Non-pigmented ciliary epithelial cell (primary cell): ENCODE results near the gene CCDC136.

Experiments used
- DNase-seq: peaks from one replicate; pipeline ENCODE4 v3.0.0-alpha.2; 2010; ENCODE audit warnings: low read depth

CCDC136 gene

DNA sequence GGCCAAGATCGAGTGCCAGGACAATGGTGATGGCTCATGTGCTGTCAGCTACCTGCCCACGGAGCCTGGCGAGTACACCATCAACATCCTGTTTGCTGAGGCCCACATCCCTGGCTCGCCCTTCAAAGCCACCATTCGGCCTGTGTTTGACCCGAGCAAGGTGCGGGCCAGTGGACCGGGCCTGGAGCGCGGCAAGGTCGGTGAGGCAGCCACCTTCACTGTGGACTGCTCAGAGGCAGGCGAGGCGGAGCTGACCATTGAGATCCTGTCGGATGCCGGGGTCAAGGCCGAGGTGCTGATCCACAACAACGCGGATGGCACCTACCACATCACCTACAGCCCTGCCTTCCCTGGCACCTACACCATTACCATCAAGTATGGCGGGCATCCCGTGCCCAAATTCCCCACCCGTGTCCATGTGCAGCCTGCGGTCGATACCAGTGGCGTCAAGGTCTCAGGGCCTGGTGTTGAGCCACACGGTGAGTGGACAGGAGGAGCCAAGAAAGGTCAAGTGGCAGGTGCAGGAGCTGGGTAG, 53.1 kb downstream of the CCDC136 start:
- no peak for DNase-seq

DNA sequence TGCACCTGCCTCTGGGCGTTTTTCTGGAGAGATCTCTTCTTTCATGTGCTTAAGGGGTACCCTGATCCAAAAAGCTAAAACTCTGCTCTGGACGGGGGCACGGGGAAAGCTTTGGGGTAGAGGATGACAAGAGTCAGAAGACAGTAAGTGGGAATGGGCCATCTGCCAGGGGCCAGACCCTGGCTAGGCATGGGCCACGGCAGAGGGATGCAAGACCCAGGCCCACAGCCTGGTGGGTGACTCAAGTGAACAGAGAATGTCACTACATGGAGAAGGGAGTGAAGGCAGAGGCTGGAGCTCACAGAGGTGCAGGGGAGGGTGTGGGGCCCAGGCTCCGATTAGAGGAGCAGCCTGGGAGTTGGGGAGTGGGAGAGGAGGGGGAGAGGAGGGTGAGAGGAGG, 53.7 kb downstream of the CCDC136 start:
- no peak for DNase-seq

DNA sequence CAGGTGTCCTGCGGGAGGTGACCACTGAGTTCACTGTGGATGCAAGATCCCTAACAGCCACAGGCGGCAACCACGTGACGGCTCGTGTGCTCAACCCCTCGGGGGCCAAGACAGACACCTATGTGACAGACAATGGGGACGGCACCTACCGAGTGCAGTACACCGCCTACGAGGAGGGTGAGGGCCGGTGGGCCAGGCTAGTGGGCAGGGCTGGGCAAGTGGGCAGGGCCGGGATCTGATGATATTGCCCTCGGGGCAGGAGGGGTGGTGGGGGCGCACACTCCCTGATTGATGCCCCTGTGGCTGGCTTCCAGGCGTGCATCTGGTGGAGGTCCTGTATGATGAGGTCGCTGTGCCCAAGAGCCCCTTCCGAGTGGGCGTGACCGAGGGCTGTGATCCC, 54.2 kb downstream of the CCDC136 start:
- no peak for DNase-seq

DNA sequence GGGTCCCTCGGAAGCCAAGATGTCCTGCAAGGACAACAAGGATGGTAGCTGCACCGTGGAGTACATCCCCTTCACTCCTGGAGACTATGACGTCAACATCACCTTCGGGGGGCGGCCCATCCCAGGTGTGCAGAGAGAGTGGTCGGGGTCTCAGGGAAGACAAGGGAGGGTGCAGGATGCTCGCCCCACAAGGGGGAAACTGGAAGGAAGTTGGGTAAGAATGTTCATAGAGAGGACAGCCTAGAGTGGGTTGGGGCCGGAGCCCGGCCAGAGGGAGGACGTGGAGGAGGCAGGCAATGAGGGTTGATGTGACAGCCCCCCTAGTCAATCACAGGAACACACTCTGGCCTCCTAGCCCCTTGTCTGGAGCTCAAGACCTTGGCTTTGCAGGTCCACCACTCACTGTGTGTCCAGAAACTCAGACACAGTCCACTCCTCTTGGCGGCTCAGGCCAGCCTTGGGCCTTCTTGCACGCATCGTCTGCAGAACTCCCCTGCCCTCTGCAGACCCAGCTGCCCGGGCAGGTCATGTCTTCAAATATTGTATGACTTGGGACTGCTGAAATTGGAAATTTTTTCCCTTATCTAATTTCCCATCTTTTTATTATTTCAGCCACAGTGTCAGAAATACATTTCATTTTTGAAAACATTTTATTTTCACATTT, 55.1 kb downstream of the CCDC136 start:
- no peak for DNase-seq

DNA sequence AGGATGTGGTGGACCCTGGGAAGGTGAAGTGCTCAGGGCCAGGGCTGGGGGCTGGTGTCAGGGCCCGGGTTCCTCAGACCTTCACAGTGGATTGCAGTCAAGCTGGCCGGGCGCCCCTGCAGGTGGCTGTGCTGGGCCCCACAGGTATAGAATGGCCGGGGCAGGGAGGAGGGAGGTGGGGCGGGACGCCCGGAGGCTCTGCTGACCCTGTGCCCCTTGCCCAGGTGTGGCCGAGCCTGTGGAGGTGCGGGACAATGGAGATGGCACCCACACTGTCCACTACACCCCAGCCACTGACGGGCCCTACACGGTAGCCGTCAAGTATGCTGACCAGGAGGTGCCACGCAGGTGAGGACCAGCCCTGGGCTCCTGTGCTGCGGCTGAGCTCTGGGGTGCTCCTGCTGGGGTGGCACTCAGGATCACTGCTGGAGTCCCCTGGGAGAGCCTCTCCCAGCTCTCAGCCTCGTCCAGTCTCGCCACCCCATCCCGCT, 56.0 kb downstream of the CCDC136 start:
- DNase-seq, result no peak

DNA sequence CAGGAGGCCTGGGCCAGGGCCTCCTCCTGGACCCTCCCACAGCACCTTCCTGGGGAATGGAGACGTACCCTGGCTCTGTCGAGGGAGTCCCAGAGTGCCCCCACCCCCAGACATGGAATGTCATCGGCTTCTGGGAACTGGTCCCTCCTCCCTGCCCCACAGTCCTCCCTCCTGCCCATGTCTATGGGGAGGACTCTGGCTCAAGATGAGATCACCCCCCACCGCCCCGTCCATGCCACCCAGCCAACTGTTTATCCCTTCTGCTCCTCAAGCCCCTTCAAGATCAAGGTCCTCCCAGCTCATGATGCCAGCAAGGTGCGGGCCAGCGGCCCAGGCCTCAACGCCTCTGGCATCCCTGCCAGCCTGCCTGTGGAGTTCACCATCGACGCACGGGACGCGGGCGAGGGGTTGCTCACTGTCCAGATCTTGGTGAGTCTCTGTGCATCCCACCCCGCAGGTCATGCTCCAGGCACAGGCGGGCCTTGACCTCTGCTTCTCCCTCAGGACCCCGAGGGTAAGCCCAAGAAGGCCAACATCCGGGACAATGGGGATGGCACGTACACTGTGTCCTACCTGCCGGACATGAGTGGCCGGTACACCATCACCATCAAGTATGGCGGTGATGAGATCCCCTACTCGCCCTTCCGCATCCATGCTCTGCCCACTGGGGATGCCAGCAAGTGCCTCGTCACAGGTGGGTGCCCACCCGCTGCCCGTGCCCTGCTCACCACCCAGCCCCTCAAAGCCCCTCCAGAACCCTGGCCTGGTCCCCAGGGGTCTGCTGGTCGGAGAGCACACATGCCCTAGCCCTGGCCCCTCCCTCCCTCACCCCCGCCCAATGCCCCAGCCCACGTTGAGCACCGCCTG, 56.8 kb downstream of the CCDC136 start:
- DNase-seq, result no peak

DNA sequence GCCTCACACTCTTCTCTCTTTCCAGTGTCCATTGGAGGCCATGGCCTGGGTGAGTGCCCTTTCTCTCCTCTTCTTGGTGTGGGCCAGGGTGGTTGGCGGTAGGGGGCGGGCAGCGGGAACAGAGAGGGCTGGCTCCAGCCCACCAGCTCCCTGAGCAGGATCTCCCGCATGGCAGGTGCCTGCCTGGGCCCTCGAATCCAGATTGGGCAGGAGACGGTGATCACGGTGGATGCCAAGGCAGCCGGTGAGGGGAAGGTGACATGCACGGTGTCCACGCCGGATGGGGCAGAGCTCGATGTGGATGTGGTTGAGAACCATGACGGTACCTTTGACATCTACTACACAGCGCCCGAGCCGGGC, 57.4 kb downstream of the CCDC136 start:
- DNase-seq, result no peak

DNA sequence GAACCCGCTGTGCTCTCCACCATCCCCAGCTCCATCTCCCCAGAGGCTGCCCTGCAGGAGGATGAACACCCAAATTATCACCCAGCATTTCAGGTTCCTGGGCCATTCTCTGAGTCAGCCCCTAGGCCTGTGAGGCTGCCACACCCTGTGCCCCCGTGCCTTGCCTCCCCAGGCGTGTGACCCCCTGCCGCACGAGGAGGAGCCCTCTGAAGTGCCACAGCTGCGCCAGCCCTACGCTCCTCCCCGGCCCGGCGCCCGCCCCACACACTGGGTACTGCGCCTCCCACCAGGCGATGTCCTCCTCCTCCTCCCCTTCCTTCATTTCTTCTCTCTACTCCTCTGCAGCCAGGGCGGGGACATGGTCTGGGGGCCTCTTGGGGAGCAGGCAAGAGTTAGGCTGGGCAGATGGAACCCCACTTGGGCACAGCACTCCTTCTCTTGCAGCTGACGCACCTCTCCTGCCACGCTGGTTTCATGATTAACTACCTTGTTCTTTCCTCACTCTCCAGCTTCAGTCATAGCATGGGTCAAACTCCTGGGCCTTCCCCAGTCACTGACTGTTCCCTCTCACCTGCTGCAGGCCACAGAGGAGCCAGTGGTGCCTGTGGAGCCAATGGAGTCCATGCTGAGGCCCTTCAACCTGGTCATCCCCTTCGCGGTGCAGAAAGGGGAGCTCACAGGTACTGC, 58.2 kb downstream of the CCDC136 start:
- no peak for DNase-seq

DNA sequence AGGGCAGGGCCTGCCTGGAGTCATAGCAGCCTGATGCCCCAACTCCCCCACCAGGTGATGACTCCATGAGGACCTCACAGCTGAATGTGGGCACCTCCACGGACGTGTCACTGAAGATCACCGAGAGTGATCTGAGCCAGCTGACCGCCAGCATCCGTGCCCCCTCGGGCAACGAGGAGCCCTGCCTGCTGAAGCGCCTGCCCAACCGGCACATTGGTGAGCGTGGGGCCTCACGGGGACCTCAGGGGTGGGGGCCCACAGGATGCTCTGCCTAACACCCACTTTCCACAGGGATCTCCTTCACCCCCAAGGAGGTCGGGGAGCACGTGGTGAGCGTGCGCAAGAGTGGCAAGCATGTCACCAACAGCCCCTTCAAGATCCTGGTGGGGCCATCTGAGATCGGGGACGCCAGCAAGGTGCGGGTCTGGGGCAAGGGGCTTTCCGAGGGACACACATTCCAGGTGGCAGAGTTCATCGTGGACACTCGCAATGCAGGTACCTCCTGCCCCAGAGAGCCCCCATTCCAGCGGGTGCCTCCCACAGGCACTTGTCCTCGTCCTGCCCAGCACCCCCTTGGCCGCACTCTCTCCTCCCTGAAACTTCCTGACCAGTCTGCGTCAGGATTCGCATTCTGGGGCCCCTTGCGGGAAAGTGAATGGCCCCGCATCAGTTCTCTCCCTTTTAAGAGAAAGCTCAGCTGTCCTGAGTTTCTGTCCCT, 60.9 kb downstream of the CCDC136 start:
- no peak for DNase-seq

DNA sequence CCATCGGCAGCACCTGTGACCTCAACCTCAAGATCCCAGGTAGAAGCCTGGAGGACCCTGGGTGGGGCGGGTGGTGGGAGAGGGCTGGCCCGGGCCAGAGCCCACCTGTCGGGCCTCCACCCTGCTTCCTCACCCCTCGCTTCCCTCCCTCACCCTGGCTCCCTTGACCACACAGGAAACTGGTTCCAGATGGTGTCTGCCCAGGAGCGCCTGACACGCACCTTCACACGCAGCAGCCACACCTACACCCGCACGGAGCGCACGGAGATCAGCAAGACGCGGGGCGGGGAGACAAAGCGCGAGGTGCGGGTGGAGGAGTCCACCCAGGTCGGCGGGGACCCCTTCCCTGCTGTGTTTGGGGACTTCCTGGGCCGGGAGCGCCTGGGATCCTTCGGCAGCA, 62.0 kb downstream of the CCDC136 start:
- DNase-seq, result no peak

DNA sequence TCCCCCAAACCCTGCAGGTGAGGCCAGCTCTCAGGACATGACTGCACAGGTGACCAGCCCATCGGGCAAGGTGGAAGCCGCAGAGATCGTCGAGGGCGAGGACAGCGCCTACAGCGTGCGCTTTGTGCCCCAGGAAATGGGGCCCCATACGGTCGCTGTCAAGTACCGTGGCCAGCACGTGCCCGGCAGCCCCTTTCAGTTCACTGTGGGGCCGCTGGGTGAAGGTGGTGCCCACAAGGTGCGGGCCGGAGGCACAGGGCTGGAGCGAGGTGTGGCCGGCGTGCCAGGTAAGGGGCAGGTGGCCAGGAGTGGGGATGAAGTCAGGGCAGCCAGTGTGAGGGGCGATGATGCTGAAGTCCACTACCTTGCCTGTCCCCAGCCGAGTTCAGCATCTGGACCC, 62.6 kb downstream of the CCDC136 start:
- DNase-seq, result no peak

DNA sequence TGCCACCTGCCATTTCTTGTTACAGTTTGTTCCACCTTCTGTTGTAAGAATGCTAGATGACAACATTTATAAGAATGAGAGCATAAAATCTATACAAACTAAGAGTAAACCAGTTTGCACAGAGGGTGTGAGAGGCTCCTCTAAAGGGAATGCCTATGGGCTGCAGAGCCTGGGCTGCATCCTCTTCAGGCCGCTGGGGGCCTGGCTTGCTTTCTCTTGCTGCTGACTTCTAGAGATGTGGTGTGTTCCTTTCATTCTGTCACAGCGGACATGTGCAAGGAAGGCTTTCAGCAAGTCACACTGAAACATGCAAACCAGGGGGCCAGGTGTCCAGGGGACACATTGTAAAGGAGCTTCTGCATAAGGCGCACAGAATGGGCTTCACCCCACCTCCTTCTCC, 63.8 kb downstream of the CCDC136 start:
- no peak for DNase-seq

DNA sequence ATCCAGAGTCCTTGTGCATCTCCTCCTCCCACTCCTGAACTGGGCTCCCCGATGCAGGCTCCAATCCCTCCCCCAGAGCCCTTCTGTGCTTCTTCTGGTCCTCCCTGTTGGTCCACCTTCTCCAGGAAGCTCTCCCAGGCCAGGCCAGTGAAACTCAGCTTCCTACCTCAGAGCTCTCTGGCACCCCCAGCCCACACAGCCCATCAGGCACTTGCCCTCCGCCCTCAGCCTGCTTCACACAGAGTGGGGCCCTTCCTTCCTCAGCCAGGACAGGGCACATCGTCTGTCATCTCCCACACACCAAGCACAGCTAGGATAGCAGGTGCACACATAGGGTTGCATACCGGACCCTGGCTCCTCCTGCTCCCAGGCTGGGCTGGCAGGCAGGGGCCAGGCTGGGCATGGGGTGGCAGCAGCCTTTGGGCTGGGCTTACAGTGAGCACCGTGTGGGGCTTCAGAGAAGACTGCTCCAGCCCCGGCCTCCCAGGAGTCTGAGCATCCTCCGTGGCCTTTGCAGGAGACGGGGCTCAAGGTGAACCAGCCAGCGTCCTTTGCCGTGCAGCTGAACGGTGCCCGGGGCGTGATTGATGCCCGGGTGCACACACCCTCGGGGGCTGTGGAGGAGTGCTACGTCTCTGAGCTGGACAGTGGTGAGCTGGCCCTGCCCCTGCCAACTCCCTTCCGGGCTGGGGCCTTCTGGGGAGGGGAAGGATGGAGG, 64.4 kb downstream of the CCDC136 start:
- DNase-seq, result no peak

DNA sequence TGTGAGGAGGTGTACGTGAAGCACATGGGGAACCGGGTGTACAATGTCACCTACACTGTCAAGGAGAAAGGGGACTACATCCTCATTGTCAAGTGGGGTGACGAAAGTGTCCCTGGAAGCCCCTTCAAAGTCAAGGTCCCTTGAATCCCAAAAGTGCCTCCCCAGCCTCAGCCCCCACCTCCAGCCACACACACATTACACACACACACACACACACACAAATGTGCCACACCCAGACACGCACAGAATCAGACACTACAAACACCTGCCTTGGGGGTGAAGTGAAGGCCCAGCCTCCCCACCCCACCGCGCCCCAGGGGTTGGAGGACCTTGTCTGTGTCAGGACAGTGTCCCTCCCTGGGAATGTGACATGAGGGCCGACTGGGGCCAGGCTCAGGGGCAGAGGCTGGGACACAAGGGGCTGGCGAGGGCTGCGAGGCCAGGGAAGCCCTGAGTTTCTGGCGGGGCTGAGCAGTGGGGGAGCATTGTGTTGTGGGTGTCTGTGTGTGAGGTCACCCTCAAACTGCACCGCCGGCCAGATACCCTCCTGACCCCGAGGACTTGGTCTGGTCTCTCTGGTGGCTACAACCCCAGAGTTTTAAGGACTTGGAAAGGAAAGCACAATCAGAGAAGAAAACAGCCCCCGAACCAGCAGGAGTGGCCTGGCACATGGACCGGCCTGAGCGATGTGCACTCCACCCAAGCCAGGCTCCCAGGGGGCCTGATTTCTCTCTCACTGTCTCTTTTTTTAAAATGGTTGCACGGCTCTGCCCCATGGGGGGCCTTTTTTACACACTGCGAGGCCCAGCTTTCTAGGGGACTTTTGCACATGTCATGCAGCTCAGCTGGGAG, 66.8 kb downstream of the CCDC136 start:
- DNase-seq, result no peak

DNA sequence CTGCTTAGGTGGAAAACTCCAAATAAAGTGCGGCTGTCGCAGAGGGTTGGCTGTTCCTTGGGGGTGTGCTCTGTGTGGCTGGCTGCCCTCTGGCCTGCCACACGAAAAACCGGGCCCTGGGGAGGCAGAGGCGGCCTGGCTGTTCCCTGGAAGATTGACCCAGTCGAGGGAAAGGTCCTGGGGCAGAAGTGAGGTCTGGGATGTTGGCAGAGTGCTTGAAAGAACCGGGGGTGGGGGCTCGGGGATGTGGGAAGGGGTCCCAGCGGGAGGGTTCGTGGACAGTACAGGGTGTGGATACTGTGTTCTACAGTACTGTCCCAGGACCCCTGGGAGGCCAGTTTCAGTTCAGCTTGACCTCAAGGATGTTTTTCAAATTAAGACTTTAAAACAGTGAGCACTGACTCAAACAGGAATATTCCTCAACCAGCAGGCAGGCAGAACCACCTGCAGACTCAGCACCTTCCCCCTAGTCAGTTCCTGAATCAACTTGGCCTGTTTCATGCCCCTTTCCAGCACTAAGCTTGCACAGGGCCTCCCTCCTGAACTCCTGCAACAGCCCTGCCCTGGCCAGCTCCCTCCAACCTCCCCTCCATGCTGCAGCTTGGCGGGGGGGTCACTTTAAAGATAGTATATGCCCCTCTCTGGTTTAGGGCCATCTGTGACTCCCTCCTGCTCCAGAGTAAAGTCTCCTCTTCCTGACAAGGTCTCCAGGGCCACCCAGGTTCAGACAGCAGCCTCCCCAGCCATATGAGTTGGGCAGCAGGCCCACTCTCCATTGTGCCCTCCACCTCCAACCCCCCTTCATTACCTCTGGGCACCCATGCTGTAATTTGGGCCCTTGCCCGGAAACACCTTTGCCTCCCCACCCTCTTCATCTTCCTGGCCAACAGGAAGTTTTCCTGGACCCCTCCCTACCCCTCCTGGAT, 67.7 kb downstream of the CCDC136 start:
- no peak for DNase-seq

DNA sequence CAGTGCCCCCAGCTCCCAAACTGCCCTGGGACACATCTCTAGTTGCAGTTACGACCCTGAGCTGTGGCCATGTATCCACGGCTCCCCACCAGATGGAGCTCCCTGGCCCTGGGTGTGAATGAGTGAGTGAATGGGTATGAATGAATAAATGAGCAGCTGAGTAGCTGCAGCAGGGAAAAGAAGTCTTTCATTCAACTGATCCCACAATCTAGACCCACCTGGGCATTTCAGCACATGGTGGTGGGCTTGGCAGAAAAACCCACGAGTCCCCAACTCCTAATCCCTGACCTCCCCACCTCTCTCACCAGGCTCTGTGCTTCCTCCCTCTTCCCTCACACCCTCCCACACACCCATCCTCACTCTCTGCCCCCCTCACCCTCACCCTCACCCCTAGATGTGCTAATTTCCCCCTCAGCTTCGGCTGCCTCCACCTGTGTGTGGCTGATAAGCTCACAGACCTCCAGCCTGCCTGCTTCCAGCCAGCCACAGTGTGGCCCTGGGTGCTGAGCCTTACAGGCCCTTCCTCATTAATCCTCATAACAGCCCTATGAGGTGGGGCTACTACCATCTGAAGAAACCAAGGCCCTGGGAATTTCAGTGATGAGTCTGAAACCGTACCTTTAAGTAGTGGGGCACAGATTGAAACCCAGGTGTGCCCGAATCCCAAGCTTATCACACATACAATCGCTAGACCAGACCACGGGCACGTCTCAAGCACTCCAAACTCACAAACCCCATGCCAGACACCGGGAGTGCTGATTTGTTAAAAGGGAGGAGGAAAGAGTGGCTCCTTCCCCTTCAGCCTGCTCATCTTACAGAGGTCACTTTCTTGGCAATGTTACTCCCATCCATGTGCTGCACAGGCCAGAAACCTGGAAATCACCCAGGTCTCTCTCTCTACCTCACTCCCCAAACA, 68.6 kb downstream of the CCDC136 start:
- DNase-seq, result no peak

DNA sequence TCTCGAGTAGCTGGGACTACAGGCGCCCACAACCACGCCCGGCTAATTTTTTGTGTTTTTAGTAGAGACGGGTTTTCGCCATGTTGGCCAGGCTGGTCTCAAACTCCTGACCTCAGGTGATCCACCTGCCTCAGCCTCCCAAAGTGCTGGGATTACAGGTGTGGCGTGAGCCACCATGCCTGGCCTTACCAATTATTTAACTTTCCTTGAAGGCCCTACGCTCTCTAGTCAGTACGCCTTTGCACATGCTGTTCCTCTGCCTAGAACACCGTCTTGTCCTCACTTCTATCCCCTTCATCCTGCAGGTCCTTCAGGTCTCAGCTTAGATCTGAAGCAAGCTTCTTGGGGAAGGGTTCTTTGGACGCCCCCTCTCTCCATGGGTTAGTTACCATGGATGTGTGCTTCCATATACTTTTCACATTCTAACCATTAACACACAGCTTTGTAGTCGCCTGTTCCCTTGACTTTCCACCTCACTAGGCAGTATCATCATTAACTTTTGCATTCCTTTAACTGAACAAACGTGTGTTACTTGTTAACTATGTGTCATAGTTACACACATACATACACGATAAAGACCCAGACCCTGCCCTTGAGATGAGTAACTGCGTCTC, 70.3 kb downstream of the CCDC136 start:
- DNase-seq, result no peak
